Fibroblast of skin of left biceps (primary cell): Measurements from ENCODE around the gene C6orf132.
"Not testable (repeated sequence)": the region's sequence is repeated elsewhere in the genome, so short reads cannot be mapped to it uniquely, and the experiment has no call there.

Experiments
- DNase-seq, 2 experiments: peaks; one replicate each; pipeline ENCODE4 v3.0.0-alpha.2; 2013; ENCODE audit warnings: low read depth in 2 of 2

The C6orf132 gene

DNA sequence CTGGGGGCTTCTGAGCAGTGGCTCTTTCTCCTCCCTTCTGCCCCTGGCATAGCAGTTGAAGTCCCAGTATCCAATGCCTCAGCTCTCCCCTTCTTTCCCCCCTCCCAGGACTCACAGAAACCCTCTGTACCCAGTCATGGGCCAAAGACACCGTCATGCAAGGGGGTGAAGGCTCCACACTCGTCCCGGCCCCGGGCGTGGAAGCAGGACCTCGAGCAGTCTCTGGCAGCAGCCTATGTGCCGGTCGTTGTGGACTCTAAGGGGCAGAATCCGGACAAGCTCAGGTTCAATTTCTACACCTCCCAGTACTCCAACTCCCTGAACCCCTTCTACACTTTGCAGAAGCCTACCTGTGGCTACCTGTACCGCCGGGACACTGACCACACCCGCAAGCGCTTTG is 20.4 kb upstream of the C6orf132 start:
- DNase-seq = no peak

DNA sequence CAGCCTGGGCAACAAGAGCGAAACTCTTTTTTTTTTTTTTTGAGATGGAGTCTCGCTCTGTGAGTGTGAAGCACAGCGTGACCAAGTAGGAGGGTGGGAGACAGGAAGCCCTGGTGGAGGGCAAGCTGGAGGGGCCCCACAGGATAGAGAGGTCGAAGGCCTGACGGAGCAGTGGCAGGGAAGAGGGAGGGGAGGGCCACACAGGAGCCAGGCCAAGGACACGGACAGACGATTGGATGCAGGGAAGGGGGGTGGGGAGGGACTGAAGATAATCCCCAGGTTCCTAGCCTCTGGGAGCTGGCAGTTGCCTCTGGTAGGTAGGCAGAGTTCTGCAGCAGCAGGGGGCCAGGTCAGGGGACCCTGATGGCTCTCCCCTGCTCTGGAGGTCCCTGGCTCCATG is 20.0 kb upstream of the C6orf132 start:
- no peak for DNase-seq

DNA sequence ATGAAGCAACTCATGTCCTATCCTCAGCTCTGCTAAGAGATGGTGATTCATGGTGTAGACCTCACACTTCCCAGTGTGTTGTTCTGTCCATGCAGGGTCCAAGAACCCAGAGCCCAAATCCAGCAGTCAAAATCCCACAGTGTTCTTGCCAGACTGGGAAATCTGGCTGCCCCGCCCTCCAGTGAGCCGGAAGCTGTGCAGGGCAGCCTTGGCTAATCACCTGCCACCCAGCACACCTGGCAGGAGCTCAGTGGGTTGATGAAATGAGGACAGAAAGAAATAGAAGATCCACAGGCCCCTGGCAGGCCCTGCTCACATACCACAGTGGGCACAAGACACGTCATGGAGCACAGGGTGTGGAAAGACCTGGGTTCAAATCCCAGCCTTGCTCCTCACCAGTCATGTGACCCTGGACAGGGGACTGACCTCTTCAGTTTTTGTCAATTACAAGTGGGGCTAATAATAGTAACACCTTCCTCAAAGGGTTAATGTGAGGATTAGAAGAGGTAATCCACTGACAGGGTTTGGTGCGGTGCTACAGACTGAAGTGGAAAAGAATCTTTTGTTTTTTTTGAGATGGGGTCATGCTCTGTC is 17.1 kb upstream of the C6orf132 start:
- no peak for DNase-seq

DNA sequence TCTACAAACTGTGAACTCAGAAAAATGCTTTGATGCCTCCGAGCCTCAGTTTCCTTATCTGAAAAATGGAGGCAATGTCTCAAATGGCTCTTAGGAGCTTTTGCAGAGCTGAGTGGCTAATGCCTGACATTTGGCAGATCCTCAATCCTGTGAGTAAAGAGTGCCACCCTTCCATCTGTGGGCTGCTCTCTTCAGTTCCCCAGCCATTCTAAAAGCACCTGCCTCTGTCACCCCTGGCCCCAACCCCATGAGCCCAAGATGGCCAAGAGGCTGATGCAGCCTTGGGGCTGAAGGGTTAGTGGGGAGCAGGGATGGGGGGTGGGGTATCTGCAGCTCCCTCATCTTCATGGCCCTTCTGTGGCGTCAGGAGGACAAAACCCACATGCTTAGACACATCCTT is 16.2 kb upstream of the C6orf132 start:
- no peak for DNase-seq

DNA sequence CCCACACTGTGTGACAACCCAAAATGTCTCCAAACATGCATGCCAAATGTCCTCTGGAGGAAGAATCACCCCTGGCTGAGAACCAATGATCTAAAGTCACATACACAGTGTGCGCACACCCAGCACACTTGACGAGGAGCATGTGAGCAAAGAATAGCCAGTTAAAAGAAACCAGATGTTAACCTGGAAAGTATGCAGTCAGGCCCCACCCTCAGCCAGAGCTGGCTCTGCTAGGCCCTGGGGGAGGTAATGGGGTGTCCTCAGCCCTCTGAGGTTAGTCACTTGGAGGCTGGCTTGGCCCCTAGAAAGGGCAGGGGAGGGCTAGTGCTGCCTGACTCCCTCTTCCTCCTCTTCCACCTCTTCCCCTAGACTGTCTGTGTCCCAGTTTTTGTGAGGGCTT is 15.6 kb upstream of the C6orf132 start:
- DNase-seq = no peak

DNA sequence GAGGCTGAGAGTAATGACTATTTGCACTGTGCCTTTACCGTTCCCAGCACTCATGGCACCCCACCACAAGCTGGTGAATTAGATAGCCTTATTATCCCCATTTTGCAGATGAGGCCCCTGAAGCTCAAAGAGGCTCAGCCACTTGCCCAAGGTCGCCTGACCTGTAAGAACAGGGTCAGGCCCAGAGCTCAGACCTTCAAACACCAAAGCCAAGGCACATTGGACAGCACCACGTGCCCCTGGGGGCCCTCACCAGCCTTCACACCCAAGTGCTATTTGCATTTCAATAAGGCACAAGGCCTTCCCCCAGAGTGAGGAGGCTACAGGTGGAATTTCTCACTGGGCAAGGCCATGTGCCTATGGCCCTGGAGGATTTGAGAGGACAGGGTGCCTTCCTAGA is 14.2 kb upstream of the C6orf132 start:
- no peak for DNase-seq

DNA sequence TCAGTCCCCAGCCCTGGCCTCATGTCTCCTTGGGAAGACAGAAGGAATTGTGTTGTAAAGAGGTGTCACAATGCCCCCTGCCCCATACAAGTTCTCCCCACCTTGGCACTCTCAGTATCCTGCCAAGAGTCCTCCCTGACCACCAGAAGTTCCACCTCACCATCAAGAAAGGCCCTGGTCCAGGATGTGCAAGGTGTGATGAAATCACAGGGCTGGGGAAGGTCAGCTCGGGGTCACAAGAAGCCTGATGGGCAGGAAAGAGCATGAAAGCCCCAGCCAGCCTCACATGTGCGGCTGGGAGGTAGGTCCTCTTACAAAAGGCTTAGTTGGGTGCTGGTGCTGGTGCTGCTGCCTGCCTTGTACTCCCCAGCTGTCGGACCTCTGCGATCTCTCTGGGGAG is 12.9 kb upstream of the C6orf132 start:
- no peak for DNase-seq

DNA sequence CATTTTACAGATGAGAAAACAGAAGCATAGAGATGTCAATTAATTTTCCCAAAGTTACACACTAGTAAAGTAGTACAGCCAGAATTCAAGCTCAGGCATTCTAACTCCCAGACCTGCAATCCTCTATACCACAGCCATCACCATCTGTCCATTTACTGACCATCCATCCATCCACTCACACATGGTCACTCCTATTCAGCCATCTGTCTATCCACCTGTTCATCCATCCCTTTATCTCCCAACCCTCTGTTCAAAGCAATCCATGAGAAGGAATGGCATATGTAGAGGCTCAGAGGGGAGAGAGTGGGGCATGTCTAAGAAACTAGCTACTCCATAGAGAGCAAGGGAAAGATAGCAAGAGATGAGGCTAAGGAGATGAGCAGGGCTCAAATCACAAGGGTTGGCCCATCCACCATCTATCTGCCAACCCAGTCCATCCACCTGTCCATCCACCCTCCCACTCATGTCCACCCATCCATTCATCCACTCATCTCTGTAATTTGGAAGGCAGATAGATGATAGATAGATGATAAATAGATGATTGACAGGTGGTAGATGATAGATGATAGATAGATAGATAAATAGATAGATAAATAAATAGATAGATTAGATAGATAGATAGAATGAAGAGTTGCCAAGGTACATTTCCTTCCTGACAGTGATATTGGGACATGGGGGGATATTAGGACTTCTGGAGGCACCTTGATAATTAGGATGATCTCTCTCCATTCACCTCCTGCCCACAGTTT is 12.2 kb upstream of the C6orf132 start:
- no peak for DNase-seq

DNA sequence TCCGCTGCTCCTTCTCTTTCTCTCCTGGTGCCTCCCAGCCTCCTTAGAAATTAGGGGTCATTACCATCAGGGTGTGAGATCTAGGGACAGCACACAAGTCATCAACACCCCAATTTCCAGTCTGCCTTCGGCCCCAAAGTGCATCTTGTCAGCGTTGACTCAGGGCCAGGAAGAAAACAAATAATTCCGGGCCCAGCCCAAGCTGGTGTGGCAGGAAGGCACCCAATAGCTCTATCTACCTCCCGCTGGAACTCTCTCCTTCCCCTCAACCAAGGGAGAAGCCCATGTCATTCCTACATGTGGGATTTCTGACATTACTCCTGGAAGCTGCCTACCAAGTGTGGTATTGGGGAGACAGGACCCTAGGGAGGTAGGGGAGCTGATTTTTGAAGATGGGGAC is 11.5 kb upstream of the C6orf132 start:
- no peak for DNase-seq

DNA sequence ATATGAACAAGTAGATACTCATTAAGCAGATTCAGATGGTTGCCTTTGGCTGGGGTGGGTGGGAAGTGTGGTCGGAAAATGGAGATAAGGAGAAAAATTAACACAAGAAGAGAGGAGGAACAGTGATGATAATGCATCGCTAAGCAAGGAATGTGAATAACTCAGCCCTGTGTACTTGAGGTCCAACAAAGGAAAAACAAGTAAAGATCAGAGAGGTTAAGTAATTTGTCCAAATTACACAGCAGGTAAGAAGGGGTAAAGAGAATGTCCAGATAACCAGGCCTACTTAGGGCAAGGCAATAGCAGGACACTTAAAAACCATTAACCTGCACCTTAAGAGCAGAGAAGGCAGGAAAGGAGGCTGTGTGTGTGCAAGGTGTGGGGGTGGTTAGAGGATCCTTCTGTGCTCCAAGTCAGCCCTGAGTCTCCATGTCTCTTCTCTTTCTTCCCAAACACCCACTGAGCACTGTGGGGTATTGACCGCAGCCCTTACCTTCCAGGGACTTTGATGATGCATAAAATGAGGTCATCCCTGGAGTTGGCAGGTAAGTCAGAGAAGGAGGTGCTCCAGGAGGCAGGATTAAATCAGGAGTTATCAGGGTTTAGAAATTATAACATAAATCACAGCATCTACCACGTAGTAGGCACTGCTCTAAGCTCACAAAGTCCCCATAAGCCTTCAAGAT is 10.3 kb upstream of the C6orf132 start:
- not testable (repeated sequence) for DNase-seq

DNA sequence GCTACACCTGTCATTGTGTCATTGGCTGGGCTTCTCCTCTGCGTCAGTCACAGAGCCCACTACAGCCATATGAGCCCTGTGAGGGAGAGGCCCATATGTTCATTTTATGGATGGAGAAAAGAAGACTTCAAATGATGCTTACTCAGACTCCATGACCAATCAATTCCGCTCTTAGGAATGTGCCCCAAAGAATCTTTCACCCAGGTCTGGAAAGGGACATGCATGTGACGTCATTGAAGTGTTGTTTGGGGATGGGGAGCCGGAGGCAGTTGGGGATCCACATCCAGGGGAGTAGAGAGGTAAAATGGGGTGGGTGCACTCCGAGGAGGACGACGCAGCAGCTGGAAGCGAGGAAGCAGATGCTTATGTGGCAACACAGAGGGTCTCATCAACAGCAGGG is 9.6 kb upstream of the C6orf132 start:
- no peak for DNase-seq

DNA sequence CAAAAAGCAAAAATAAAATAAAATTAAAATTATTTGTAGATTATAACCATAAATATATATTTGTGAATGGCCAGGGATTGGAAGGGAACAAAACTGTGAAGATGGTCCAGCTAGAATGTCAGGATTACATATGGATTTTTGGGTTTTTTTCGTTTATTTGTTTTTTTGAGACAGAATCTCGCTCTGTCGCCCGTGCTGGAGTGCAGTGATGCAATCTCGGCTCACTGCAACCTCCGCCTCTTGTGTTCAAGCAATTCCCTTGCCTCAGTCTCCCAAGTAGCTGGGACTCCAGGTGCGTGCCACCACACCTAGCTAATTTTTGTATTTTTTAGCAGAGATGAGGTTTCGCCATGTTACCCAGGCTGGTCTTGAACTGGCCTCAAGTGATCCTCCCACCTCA is 7.8 kb upstream of the C6orf132 start:
- DNase-seq = no peak

DNA sequence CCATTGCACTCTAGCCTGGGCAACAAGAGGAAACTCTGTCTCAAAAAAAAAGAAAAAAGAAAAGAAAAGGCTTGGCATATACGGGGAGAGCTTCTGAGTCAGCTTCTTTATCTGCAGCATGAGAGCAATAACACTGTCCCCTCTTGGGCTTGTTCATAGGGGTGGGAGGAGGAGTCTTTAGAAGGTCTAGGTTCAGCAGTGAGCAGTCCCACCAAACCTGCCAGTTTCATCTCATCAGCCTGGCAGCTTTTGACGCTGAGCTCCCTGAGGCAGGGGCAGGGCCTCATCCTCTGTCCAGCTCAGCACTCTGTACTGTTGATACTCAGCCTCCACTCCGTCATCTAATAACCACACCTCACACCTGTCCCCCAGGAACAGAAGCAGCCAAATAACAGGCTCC is 5.6 kb upstream of the C6orf132 start:
- no peak for DNase-seq

DNA sequence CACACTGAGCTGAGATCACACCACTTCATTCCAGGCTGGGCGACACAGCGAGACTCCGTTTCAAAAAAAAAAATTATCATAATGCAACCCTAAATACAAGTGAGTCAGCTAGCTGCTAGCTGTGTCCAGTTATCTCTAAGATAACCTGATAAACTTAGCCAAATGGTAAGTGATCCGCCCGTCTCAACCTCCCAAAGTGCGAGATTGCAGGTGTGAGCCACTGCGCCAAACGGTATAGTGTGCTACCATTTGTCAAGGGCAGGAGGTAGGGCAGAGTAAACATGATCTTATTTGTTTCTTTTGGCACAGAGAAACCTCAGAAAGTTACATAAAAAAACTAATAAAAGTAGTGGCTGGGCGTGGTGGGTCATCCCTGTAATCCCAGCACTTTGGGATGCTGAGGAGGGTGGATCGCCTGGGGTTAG is 4.7 kb upstream of the C6orf132 start:
- no peak for DNase-seq

DNA sequence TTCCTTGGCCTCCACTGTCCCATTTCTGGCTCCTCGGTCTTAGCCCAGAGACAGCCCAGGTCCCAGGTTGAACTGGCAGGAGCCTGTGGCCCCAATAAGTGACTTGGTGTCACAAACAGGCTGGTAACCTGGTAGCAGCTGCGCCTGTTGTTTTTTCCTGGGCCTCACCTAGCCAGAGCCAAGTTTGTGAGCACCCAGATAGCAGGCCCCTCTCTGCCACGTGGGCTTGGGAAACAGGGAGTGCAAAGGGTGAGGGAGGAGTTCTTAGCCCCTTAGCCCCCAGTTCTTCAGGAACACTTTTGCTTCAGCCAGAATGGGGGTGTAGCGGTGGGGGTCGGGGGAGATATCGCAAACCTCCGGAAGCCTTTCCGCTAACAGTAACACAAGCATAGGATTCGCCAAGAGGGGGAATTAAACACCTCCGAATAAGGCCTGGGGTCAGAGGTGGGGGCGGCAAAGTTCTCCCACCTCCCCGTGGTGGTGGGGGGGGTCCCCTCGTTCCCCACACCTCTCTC is 760 bp downstream of the C6orf132 start:
- no peak for DNase-seq

DNA sequence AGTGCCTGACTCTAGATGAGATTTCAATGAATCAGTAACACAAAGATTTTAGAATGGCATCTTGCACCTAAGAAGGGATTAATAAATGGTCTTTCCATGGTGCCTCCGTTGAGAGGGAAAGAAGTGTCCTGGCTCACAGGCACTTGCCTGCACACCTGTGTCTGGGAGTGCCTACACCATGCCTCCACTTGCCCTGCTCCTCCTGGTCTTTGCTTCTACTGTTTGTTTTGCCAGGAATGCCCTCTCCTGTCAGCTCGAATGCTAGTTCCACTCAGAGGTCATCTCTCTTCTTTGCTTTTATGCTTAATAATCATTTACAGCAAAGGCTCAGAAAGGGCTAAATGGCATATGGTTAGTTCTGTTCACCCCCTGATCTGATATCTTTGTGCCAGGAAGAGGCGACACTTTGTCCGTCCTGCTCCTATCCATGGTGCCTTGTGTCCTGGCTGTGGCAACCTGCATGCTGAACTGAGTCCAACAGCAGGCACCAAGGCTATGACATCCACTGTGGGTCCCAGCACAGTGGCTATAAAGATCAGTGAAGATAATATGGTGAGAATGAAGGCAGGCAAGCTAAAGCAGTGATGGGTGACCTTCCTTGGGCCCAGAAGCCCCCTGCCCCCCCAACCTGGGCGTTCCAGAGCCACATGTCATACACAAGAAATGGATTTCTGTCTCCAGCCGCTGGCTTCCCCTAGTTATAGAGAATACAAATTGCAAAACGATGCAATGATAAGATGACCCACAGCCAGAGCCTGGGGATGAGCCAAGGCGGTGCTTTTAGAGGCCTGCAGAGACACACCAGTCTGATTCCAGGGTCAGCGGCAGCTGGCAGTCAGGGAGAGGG is 1.4 kb downstream of the C6orf132 start:
- no peak for DNase-seq

DNA sequence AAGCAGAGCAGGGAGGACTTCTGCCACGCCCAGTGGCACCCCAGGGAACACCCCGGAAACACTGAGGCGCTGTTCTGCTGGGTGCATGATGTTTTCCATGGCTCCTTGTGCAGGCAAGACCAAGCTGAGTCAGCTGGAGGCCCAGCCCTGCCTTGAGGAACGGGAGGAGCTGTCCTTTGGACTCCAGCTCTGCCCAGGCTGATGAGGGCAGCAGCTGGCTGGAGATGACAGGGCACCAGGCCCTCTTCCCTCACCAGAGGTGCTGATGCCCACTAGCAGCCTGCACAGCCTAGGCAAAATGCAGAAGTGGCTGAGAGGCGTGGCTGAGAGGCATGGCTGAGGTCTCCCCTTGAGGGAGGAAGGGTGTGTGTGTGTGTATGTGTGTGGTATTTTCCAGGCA is 2.4 kb downstream of the C6orf132 start:
- no peak for DNase-seq

DNA sequence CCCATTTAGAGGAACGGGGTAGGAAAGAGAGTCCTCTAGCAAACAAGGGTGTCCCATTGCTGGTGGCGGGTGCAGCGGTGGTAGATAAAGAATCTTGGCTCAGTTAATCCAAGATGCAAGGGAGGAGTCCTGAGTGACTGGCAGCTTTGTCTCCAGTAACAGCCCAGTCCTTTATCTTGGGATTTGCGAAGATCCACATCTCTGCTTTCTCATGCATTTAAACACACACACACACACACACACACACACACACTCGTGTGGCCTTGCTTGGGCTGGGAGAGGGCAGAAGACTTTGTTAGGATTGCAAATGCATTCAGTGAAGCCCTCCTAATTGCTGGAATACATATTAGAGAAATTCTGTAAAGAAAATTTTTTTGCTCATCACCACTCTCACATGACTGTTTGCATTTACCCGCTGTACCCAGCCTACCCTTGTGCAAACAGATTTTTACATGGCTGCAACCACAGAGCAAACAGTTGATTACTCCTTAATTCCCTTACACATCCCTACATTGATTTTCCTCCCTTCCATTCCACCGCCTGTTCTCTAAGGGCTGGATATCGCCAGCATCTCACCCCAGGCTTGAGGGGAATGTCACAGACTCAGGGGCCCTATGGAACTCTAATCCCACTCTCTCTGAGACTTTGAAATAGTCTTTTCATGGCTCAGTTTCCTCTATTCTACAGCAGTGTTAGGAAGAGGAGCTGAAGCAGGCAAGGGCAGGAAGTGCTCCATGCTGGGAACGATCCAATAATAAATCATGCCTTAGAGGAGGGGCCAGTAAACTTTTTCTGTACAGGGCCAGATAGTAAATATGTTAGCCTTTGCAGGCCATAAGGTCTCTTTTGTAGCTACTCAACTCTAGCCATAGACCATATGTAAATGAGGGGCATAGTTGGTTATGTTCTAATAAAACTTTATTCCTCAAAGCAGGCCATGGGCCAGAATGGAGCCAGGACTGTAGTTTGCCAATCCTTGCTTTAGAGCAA is 3.5 kb downstream of the C6orf132 start:
- no peak for DNase-seq

DNA sequence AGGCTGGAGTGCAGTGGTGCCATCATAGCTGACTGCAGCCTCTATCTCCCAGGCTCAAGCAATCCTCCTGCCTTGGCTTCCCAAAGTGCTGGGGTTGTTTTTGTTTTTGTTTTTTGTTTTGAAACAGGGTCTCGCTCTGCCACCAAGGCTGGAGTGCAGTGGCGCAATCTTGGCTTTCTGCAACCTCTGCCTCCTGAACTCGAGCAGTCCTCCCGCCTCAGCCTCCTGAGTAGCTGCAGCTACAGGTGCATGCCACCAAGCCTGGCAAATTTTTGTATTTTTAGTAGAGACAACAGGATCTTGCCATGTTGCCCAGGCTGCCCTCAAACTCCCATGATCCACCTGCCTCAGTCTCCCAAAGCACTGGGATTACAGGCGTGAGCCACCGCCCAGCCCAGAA is 4.2 kb downstream of the C6orf132 start:
- no peak for DNase-seq

DNA sequence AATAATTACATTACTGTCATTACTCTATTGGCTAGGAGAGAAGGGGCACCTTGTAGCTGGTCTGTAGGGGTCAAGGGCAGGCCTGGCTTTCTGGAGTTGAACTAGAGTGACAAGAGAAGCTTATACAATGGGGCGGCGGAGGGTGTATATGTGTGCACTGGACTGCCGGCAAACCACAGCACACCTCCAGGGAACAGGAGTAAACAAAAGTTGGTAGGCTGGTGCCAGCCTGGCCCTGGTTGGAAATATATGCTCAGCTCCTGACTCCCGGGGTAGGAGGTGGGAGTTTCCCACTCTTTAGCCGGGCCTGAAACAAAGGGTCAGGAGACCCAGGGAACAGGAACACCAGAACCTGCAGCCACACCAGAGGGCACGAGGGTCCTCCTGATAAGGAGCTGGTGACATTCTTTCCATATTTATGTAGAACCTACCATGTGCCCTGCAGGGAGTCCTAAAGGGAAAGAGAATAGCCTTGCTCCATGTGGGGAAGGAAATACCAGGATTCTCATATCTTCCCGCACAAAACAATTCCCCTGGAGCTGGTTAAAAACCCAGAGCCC is 5.1 kb downstream of the C6orf132 start:
- DNase-seq = no peak
